H9 (cell line): ENCODE measurements around the gene SLC46A3. TPM values are rescaled to one million over a fixed set of nuclear protein-coding genes. Genes with fewer than 3 reads are reported as not detected.

ENCODE experiments used
- DNase-seq: peaks from one replicate; pipeline ENCODE4 v3.0.0-alpha.2; 2017
- H2AFZ ChIP-seq: one replicate; pipeline ENCODE4 v1.6.1; 2013; ENCODE audit warnings: mild to moderate bottlenecking, low read length, control low read depth, moderate library complexity
- H2AK5ac ChIP-seq: 2 replicates; pipeline ENCODE4 v1.6.1; 2013; ENCODE audit warnings: low read length, control low read depth, mixed read lengths; ENCODE audit not compliant: insufficient read length
- H2BK120ac ChIP-seq: one replicate; pipeline ENCODE4 v1.6.1; 2013; ENCODE audit warnings: low read depth, mild to moderate bottlenecking, low read length, control low read depth, inconsistent platforms; ENCODE audit not compliant: poor library complexity, severe bottlenecking
- H2BK12ac ChIP-seq: 2 replicates; pipeline ENCODE4 v1.6.1; 2013; ENCODE audit warnings: low read length, control low read depth, mixed read lengths, low read depth; ENCODE audit not compliant: insufficient read length
- H2BK15ac ChIP-seq: 2 replicates; pipeline ENCODE4 v1.6.1; 2013; ENCODE audit warnings: low read depth, low read length, control low read depth
- H2BK20ac ChIP-seq: one replicate; pipeline ENCODE4 v1.6.1; 2013; ENCODE audit warnings: low read depth, mild to moderate bottlenecking, low read length, control low read depth, inconsistent platforms; ENCODE audit not compliant: poor library complexity, severe bottlenecking
- H2BK5ac ChIP-seq: 2 replicates; pipeline ENCODE4 v1.6.1; 2013; ENCODE audit warnings: low read length, control low read depth, mixed read lengths; ENCODE audit not compliant: insufficient read length
- H3K14ac ChIP-seq: 2 replicates; pipeline ENCODE4 v1.6.1; 2013; ENCODE audit warnings: low read length, control low read depth; ENCODE audit not compliant: insufficient read depth
- H3K18ac ChIP-seq: 2 replicates; pipeline ENCODE4 v1.6.1; 2013; ENCODE audit warnings: low read depth, mild to moderate bottlenecking, mixed read lengths, low read length, control low read depth; ENCODE audit not compliant: insufficient read length
- H3K23ac ChIP-seq: 2 replicates; pipeline ENCODE4 v1.6.1; 2013; ENCODE audit warnings: low read length, control low read depth, mixed read lengths, low read depth; ENCODE audit not compliant: insufficient read length
- H3K23me2 ChIP-seq: 2 replicates; pipeline ENCODE4 v1.6.1; 2013; ENCODE audit warnings: low read depth, mild to moderate bottlenecking, mixed read lengths, low read length, control low read depth; ENCODE audit not compliant: insufficient read length, poor library complexity, severe bottlenecking
- H3K27ac ChIP-seq: 2 replicates; pipeline ENCODE4 v1.5.1; 2013; ENCODE audit warnings: low read length, control low read depth, mixed read lengths, low read depth; ENCODE audit not compliant: insufficient read length
- H3K27me3 ChIP-seq: 2 replicates; pipeline ENCODE4 v1.6.1; 2013; ENCODE audit warnings: low read length, control low read depth, inconsistent platforms; ENCODE audit not compliant: insufficient read depth
- H3K4ac ChIP-seq: 2 replicates; pipeline ENCODE4 v1.6.1; 2013; ENCODE audit warnings: low read depth, mild to moderate bottlenecking, control low read depth, inconsistent platforms, low read length, moderate library complexity
- H3K4me1 ChIP-seq: 2 replicates; pipeline ENCODE4 v1.6.1; 2013; ENCODE audit warnings: low read length, control low read depth, inconsistent platforms; ENCODE audit not compliant: insufficient read depth
- H3K4me2 ChIP-seq: 2 replicates; pipeline ENCODE4 v1.6.1; 2013; ENCODE audit warnings: low read length, control low read depth, mixed read lengths; ENCODE audit not compliant: insufficient read length, insufficient read depth
- H3K56ac ChIP-seq: 2 replicates; pipeline ENCODE4 v1.6.1; 2013; ENCODE audit warnings: low read depth, mild to moderate bottlenecking, mixed read lengths, low read length, control low read depth; ENCODE audit not compliant: insufficient read length
- H3K79me1 ChIP-seq: 2 replicates; pipeline ENCODE4 v1.6.1; 2013; ENCODE audit warnings: low read depth, mild to moderate bottlenecking, moderate library complexity, low read length, control low read depth, inconsistent platforms; ENCODE audit not compliant: insufficient read depth, poor library complexity, severe bottlenecking
- H3K79me2 ChIP-seq: 2 replicates; pipeline ENCODE4 v1.6.1; 2013; ENCODE audit warnings: low read length, control low read depth, inconsistent platforms; ENCODE audit not compliant: insufficient read depth
- H3K9ac ChIP-seq: 2 replicates; pipeline ENCODE4 v1.6.1; 2013; ENCODE audit warnings: low read length, control low read depth, mixed read lengths; ENCODE audit not compliant: insufficient read length; ENCODE audit errors: extremely low read depth
- H3K9me3 ChIP-seq: one replicate; pipeline ENCODE4 v1.6.1; 2013; ENCODE audit warnings: low read depth, low read length, inconsistent platforms; ENCODE audit not compliant: control insufficient read depth
- H3T11ph ChIP-seq: one replicate; pipeline ENCODE4 v1.6.1; 2013; ENCODE audit warnings: mild to moderate bottlenecking, low read length, control low read depth, inconsistent platforms
- H4K20me1 ChIP-seq: one replicate; pipeline ENCODE4 v1.6.1; 2013; ENCODE audit not compliant: control insufficient read depth, insufficient read length, insufficient read depth
- H4K5ac ChIP-seq: 2 replicates; pipeline ENCODE4 v1.6.1; 2013; ENCODE audit warnings: low read depth, mild to moderate bottlenecking, mixed read lengths, low read length, control low read depth; ENCODE audit not compliant: insufficient read length
- H4K8ac ChIP-seq: replicated peaks from 2 replicates; pipeline ENCODE4 v1.6.1; 2013; ENCODE audit warnings: low read length, control low read depth, mixed read lengths, low read depth; ENCODE audit not compliant: insufficient read length
- H4K91ac ChIP-seq: 2 replicates; pipeline ENCODE4 v1.6.1; 2013; ENCODE audit warnings: low read depth, mild to moderate bottlenecking, moderate library complexity, mixed read lengths, low read length, control low read depth; ENCODE audit not compliant: insufficient read length
- H3K27ac Mint-ChIP-seq, 3 experiments: 2 replicates in 2 of 3; 3 replicates in 1 of 3; pipeline ENCODE4 v1.8.0; 2020 to 2021; ENCODE audit warnings: mixed read lengths in 3 of 3, mild to moderate bottlenecking in 1 of 3, moderate library complexity in 1 of 3
- H3K27me3 Mint-ChIP-seq: 2 replicates; pipeline ENCODE4 v1.8.0; 2021; ENCODE audit warnings: low read depth, mild to moderate bottlenecking, moderate library complexity, mixed read lengths
- H3K36me3 Mint-ChIP-seq, 3 experiments: 2 replicates in 2 of 3; 3 replicates in 1 of 3; pipeline ENCODE4 v1.8.0; 2020 to 2021; ENCODE audit warnings: low read depth in 3 of 3, mixed read lengths in 3 of 3; ENCODE audit not compliant: insufficient read depth in 1 of 3
- H3K4me1 Mint-ChIP-seq, 2 experiments: 2 replicates each; pipeline ENCODE4 v1.8.0; 2020; ENCODE audit warnings: mixed read lengths in 2 of 2
- H3K4me3 Mint-ChIP-seq, 2 experiments: 2 replicates in 1 of 2; 3 replicates in 1 of 2; pipeline ENCODE4 v1.8.0; 2020 to 2021; ENCODE audit warnings: mild to moderate bottlenecking in 2 of 2, mixed read lengths in 2 of 2, moderate library complexity in 1 of 2
- H3K9me3 Mint-ChIP-seq, 2 experiments: 2 replicates in 1 of 2; 3 replicates in 1 of 2; pipeline ENCODE4 v1.8.0; 2020; ENCODE audit warnings: mild to moderate bottlenecking in 2 of 2, mixed read lengths in 2 of 2, moderate library complexity in 1 of 2
- total RNA-seq: library from RNA; stranded (reverse); gene quantifications from 2 replicates; pipeline ENCODE4 v1.2.1, GENCODE V29; 2021
- TF ChIP-seq, protein P1 (sequence below): fragments of 200-600 bp; sonication (generic); conservative IDR thresholded peaks from 3 replicates; pipeline ENCODE4 v1.8.0; 2021; ENCODE audit warnings: antibody characterized with exemption, mild to moderate bottlenecking

SLC46A3 gene
- total RNA-seq, 1 experiment from 2014 or later = 0.26 TPM

DNA sequence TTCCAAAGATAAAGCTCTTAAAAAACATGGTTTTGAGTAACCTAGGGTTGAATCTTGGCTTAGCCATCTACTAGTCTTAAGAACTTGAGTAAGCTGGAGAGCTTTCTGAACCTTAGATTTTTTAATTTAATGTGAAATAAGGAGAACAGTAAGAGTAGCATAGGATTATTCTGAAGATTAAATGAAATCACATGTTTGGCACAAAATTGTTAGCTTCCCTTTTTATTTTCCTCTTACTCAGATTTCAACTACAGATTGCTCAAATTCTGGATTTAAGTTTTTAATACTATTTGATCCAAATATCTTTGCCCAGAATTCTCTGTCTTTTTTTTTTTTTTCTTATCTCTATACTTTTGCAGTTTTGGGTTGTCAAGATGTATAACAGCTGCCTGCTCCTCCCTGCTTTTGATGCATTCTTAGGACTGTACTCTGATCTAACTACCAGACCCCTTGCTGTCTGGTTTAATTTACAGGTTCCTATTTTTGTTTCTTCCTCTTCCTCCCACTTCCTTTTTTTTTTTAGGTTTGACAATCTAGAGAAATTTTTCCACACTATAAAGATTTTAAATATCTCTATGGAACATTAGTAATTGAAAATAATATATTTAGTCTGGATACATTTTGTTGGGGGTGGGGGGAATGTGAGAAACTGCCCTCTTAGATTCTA is 47.5 kb downstream of the SLC46A3 start:
- Histone ChIP-seq H3K9me3 (no peaks in the 10 kb centered on the region), H3K79me1 (no peaks in the 10 kb centered on the region), H2BK20ac (no peak overlapping the region), H3K4me2 (no peak overlapping the region), H3K18ac (no peak overlapping the region), H2BK5ac (no peak overlapping the region), H2AFZ (no peak overlapping the region), H3K23me2 (no peaks in the 10 kb centered on the region), H3K9ac (no peak overlapping the region), H3K23ac (no peak overlapping the region), H4K91ac (no peak overlapping the region), H4K20me1 (no peaks in the 10 kb centered on the region), H2BK15ac (no peak overlapping the region), H4K5ac (no peak overlapping the region), H3K79me2 (no peaks in the 10 kb centered on the region), H3K4ac (no peak overlapping the region), H3T11ph (no peak overlapping the region), H2BK12ac (no peak overlapping the region), H2BK120ac (no peak overlapping the region), H4K8ac (no peak overlapping the region), H3K27me3 (no peaks in the 10 kb centered on the region), H2AK5ac (no peak overlapping the region), H3K56ac (no peak overlapping the region), H3K27ac (no peak overlapping the region), H3K4me1 (no peaks in the 10 kb centered on the region), H3K14ac (no peak overlapping the region)
- TF ChIP-seq, protein P1, sequence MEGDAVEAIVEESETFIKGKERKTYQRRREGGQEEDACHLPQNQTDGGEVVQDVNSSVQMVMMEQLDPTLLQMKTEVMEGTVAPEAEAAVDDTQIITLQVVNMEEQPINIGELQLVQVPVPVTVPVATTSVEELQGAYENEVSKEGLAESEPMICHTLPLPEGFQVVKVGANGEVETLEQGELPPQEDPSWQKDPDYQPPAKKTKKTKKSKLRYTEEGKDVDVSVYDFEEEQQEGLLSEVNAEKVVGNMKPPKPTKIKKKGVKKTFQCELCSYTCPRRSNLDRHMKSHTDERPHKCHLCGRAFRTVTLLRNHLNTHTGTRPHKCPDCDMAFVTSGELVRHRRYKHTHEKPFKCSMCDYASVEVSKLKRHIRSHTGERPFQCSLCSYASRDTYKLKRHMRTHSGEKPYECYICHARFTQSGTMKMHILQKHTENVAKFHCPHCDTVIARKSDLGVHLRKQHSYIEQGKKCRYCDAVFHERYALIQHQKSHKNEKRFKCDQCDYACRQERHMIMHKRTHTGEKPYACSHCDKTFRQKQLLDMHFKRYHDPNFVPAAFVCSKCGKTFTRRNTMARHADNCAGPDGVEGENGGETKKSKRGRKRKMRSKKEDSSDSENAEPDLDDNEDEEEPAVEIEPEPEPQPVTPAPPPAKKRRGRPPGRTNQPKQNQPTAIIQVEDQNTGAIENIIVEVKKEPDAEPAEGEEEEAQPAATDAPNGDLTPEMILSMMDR = no peak
- H3K36me3 Mint-ChIP-seq = peaks cover 64 to 93% (median 81%) of the 10 kb centered on the region in 3 experiments; a peak in 6 of 7 replicates
- H3K27ac Mint-ChIP-seq = no peak overlapping the region
- DNase-seq = no peak
- H3K4me1 Mint-ChIP-seq = no peaks in the 10 kb centered on the region
- no peaks in the 10 kb centered on the region for H3K27me3 Mint-ChIP-seq
- no peaks in the 10 kb centered on the region for H3K9me3 Mint-ChIP-seq
- no peak overlapping the region for H3K4me3 Mint-ChIP-seq
